ENCODE data around the gene IL6.
A peak's percentile ranks its signal among the peaks of the same experiment; 100 is the strongest.
"Not testable (repeated sequence)": the region's sequence is repeated elsewhere in the genome, so short reads cannot be mapped to it uniquely, and the experiment has no call there.

IL6 gene
- long read RNA-seq: 0 reads

DNA sequence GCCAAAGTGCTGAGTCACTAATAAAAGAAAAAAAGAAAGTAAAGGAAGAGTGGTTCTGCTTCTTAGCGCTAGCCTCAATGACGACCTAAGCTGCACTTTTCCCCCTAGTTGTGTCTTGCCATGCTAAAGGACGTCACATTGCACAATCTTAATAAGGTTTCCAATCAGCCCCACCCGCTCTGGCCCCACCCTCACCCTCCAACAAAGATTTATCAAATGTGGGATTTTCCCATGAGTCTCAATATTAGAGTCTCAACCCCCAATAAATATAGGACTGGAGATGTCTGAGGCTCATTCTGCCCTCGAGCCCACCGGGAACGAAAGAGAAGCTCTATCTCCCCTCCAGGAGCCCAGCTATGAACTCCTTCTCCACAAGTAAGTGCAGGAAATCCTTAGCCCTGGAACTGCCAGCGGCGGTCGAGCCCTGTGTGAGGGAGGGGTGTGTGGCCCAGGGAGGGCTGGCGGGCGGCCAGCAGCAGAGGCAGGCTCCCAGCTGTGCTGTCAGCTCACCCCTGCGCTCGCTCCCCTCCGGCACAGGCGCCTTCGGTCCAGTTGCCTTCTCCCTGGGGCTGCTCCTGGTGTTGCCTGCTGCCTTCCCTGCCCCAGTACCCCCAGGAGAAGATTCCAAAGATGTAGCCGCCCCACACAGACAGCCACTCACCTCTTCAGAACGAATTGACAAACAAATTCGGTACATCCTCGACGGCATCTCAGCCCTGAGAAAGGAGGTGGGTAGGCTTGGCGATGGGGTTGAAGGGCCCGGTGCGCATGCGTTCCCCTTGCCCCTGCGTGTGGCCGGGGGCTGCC is at the start of gene IL6:
TSS of gene IL6 (plus strand) at position 294 of the 807 bp plus-strand sequence. CDS start at position 357, 63 bp downstream.
- Histone ChIP-seq H3K27ac (replicated peaks) (no peak within 1 kb of the TSS), H3K4me3 (replicated peaks; ENCODE audit: insufficient read depth, low read length) (no peak within 1 kb of the TSS), H3K27me3 (ENCODE audit: insufficient read depth, poor library complexity, severe bottlenecking) (peaks cover 15% of the 10 kb centered on the region)
- DNase-seq (ENCODE audit: low read depth in 1 of 2, low spot score in 1 of 2): peak in 1 of 2 experiments; percentile 23
- TF ChIP-seq GABPA (IDR thresholded peaks at IDR 0.05; ENCODE audit: low read depth) (no peak), SPI1 (IDR thresholded peaks at IDR 0.05; ENCODE audit: borderline replicate concordance, low read depth) (no peak), POLR2AphosphoS5 (IDR thresholded peaks at IDR 0.05; ENCODE audit: low read depth) (no peak)
- TF ChIP-seq, protein P1, sequence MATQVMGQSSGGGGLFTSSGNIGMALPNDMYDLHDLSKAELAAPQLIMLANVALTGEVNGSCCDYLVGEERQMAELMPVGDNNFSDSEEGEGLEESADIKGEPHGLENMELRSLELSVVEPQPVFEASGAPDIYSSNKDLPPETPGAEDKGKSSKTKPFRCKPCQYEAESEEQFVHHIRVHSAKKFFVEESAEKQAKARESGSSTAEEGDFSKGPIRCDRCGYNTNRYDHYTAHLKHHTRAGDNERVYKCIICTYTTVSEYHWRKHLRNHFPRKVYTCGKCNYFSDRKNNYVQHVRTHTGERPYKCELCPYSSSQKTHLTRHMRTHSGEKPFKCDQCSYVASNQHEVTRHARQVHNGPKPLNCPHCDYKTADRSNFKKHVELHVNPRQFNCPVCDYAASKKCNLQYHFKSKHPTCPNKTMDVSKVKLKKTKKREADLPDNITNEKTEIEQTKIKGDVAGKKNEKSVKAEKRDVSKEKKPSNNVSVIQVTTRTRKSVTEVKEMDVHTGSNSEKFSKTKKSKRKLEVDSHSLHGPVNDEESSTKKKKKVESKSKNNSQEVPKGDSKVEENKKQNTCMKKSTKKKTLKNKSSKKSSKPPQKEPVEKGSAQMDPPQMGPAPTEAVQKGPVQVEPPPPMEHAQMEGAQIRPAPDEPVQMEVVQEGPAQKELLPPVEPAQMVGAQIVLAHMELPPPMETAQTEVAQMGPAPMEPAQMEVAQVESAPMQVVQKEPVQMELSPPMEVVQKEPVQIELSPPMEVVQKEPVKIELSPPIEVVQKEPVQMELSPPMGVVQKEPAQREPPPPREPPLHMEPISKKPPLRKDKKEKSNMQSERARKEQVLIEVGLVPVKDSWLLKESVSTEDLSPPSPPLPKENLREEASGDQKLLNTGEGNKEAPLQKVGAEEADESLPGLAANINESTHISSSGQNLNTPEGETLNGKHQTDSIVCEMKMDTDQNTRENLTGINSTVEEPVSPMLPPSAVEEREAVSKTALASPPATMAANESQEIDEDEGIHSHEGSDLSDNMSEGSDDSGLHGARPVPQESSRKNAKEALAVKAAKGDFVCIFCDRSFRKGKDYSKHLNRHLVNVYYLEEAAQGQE (IDR thresholded peaks at IDR 0.05; ENCODE audit: insufficient replicate concordance, low read depth): no peak
- TF ChIP-seq, protein P2, sequence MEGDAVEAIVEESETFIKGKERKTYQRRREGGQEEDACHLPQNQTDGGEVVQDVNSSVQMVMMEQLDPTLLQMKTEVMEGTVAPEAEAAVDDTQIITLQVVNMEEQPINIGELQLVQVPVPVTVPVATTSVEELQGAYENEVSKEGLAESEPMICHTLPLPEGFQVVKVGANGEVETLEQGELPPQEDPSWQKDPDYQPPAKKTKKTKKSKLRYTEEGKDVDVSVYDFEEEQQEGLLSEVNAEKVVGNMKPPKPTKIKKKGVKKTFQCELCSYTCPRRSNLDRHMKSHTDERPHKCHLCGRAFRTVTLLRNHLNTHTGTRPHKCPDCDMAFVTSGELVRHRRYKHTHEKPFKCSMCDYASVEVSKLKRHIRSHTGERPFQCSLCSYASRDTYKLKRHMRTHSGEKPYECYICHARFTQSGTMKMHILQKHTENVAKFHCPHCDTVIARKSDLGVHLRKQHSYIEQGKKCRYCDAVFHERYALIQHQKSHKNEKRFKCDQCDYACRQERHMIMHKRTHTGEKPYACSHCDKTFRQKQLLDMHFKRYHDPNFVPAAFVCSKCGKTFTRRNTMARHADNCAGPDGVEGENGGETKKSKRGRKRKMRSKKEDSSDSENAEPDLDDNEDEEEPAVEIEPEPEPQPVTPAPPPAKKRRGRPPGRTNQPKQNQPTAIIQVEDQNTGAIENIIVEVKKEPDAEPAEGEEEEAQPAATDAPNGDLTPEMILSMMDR (IDR thresholded peaks at IDR 0.05; ENCODE audit: insufficient read depth, low read length): no peak

DNA sequence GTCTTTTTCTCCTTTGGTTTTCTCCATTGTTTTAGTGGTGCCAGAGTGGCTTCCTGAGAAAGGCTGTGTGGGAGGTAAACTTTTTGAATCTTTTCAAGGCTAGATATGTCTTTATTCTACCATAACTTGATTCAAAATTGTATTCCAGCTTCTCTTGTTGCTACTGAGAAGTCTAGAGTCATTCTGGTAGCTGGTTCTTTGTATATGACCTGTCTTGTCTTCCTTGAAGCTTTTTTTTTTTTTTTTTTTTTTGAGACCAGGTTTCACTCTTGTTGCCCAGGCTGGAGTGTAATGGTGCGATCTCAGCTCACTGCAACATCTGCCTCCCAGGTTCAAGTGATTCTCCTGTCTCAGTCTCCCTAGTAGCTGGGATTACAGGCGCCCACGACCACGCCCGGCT is 49.7 kb upstream of the IL6 start:
- DNase-seq (ENCODE audit: low read depth in 1 of 2, low spot score in 1 of 2); H3K27me3 ChIP-seq (ENCODE audit: insufficient read depth, poor library complexity, severe bottlenecking); H3K4me3 ChIP-seq (replicated peaks; ENCODE audit: insufficient read depth, low read length); H3K27ac ChIP-seq (replicated peaks): not testable (repeated sequence)

DNA sequence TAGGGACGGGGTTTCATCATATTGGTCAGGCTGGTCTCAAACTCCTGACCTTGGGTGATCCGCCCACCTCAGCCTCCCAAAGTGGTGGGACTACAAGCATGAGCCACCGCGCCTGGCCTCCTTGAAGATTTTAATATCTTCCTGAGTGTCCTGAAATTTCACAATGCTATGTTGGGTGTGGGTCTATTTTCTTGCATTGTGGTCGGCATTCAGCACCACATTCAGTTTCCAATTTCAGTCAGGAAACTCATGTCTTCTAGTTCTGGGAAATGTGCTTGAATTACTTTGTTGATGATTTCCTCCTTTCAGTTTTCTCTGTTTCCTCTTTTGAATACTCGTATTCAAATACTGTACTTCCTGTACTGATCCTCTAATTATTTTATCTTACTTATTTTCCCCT is 49.3 kb upstream of the IL6 start:
- Histone ChIP-seq H3K27me3 (ENCODE audit: insufficient read depth, poor library complexity, severe bottlenecking) (peaks cover 3% of the 10 kb centered on the region), H3K4me3 (replicated peaks; ENCODE audit: insufficient read depth, low read length) (no peak overlapping the region), H3K27ac (replicated peaks) (no peak overlapping the region)
- TF ChIP-seq, protein P1 (IDR thresholded peaks at IDR 0.05; ENCODE audit: insufficient replicate concordance, low read depth): no peak
- TF ChIP-seq GABPA (IDR thresholded peaks at IDR 0.05; ENCODE audit: low read depth) (no peak), POLR2AphosphoS5 (IDR thresholded peaks at IDR 0.05; ENCODE audit: low read depth) (no peak), SPI1 (IDR thresholded peaks at IDR 0.05; ENCODE audit: borderline replicate concordance, low read depth) (no peak)
- TF ChIP-seq, protein P2 (IDR thresholded peaks at IDR 0.05; ENCODE audit: insufficient read depth, low read length): no peak
- DNase-seq (ENCODE audit: low read depth in 1 of 2, low spot score in 1 of 2): no peak

DNA sequence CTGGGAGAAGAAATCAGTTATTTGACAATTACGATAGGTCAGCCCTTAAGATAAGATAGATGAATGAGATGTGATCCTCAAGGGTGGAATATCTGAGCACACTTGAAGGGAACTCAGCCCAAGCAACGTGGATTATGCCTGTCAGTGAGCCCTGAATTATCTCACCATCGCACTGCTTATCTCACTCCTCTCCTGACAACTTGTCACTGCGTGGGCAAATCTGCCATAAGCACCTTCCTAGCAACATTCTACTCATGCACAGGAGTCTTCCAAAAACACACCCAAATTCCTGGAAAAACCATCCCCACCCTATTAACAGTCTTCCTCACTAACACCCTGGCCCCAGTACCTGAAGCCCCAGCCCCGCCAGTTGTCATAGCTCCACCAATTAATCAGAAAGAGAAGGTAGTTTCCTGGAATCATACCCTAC is 46.5 kb upstream of the IL6 start:
- no peaks in the 10 kb centered on the region for H3K27me3 ChIP-seq (ENCODE audit: insufficient read depth, poor library complexity, severe bottlenecking)
- DNase-seq (ENCODE audit: low read depth in 1 of 2, low spot score in 1 of 2): no peak
- no peak overlapping the region for H3K27ac ChIP-seq (replicated peaks)
- no peak overlapping the region for H3K4me3 ChIP-seq (replicated peaks; ENCODE audit: insufficient read depth, low read length)
- TF ChIP-seq, protein P1 (IDR thresholded peaks at IDR 0.05; ENCODE audit: insufficient replicate concordance, low read depth): no peak
- TF ChIP-seq GABPA (IDR thresholded peaks at IDR 0.05; ENCODE audit: low read depth) (no peak), SPI1 (IDR thresholded peaks at IDR 0.05; ENCODE audit: borderline replicate concordance, low read depth) (no peak), POLR2AphosphoS5 (IDR thresholded peaks at IDR 0.05; ENCODE audit: low read depth) (no peak)
- TF ChIP-seq, protein P2 (IDR thresholded peaks at IDR 0.05; ENCODE audit: insufficient read depth, low read length): no peak
